Caco-2 (cell line): ENCODE data around the gene UHRF2. TPM values are rescaled to one million over a fixed set of nuclear protein-coding genes. Genes with fewer than 3 reads are reported as not detected.
"Not testable (repeated sequence)": the region's sequence is repeated elsewhere in the genome, so short reads cannot be mapped to it uniquely, and the experiment has no call there.

Experiments
- BruUV-seq: library from RNA; stranded (reverse); fragments of 400-500 nt; replicated peaks from 2 replicates; lab custom pipeline; 2021; lab: Mats Ljungman, UMichigan
- CTCF ChIA-PET: fragments of 300-600 bp; sonication (Branson Sonifier 250); formaldehyde crosslinking; loops from one replicate; lab custom pipeline; 2022; ENCODE audit warnings: antibody characterized with exemption; lab: Charles Lee
- POLR2A ChIA-PET: fragments of 300-600 bp; sonication (Branson Sonifier 250); formaldehyde crosslinking; loops from one replicate; lab custom pipeline; 2022; ENCODE audit warnings: antibody characterized with exemption; lab: Charles Lee
- DNase-seq, 2 experiments: peaks; one replicate each; pipeline versions ENCODE4 v3.0.0 to v3.0.0-alpha.2; 2020 to 2022
- H3K27me3 ChIP-seq: replicated peaks from 2 replicates; pipeline ENCODE4 v1.6.0; 2011; ENCODE audit warnings: low read length; ENCODE audit not compliant: control insufficient read depth, insufficient read depth
- H3K36me3 ChIP-seq: 2 replicates; pipeline ENCODE4 v1.5.1; 2011; ENCODE audit warnings: low read length; ENCODE audit not compliant: control insufficient read depth, insufficient read depth
- H3K4me1 ChIP-seq: fragments of 250-450 bp; sonication (Bioruptor Pico); 2 replicates; pipeline ENCODE4 v1.5.1; 2020; ENCODE audit warnings: mild to moderate bottlenecking
- H3K4me3 ChIP-seq: 2 replicates; pipeline ENCODE4 v1.5.1; 2011; ENCODE audit warnings: low read depth, mild to moderate bottlenecking, control low read depth, low read length
- H3K9me3 ChIP-seq: fragments of 250-450 bp; sonication (Bioruptor Pico); 2 replicates; pipeline ENCODE4 v1.5.1; 2020; ENCODE audit warnings: mild to moderate bottlenecking, moderate library complexity
- H3K27ac Mint-ChIP-seq: one replicate; pipeline ENCODE4 v1.8.0; 2022; ENCODE audit warnings: mixed read lengths; ENCODE audit not compliant: unreplicated experiment
- H3K27me3 Mint-ChIP-seq: one replicate; pipeline ENCODE4 v1.8.0; 2022; ENCODE audit warnings: mixed read lengths; ENCODE audit not compliant: insufficient read depth, unreplicated experiment
- H3K36me3 Mint-ChIP-seq: one replicate; pipeline ENCODE4 v1.8.0; 2022; ENCODE audit warnings: mild to moderate bottlenecking, mixed read lengths; ENCODE audit not compliant: insufficient read depth, unreplicated experiment
- H3K4me1 Mint-ChIP-seq: one replicate; pipeline ENCODE4 v1.8.0; 2022; ENCODE audit warnings: low read depth, mixed read lengths; ENCODE audit not compliant: unreplicated experiment
- H3K4me3 Mint-ChIP-seq: one replicate; pipeline ENCODE4 v1.8.0; 2022; ENCODE audit warnings: mild to moderate bottlenecking, moderate library complexity, mixed read lengths; ENCODE audit not compliant: unreplicated experiment
- H3K9me3 Mint-ChIP-seq: one replicate; pipeline ENCODE4 v1.8.0; 2022; ENCODE audit warnings: mixed read lengths; ENCODE audit not compliant: unreplicated experiment
- intact Hi-C: fragments of 100-400 bp; cut with micrococcal nuclease; formaldehyde crosslinking; loops from one replicate; pipeline ENCODE4 v1.10.0; 2022; ENCODE audit not compliant: unreplicated experiment
- total RNA-seq: library from RNA; stranded (reverse); gene quantifications from 2 replicates; pipeline ENCODE4 v1.2.3, GENCODE V29; 2022
- TF ChIP-seq, protein P1 (sequence below), 2 experiments: fragments of 200-600 bp in 1 of 2; IDR thresholded peaks; 1 replicate in 1 of 2; 2 replicates in 1 of 2; pipeline versions ENCODE4 v1.5.1 to v1.8.0; 2011 to 2022; ENCODE audit warnings: antibody characterized with exemption in 1 of 2, control low read depth in 1 of 2, inconsistent platforms in 1 of 2, low read depth in 1 of 2, low read length in 1 of 2, mild to moderate bottlenecking in 1 of 2, moderate library complexity in 1 of 2; ENCODE audit not compliant: insufficient read depth in 1 of 2, severe bottlenecking in 1 of 2, unreplicated experiment in 1 of 2

Gene UHRF2
- total RNA-seq, 1 experiment from 2014 or later: 38.1 TPM

DNA sequence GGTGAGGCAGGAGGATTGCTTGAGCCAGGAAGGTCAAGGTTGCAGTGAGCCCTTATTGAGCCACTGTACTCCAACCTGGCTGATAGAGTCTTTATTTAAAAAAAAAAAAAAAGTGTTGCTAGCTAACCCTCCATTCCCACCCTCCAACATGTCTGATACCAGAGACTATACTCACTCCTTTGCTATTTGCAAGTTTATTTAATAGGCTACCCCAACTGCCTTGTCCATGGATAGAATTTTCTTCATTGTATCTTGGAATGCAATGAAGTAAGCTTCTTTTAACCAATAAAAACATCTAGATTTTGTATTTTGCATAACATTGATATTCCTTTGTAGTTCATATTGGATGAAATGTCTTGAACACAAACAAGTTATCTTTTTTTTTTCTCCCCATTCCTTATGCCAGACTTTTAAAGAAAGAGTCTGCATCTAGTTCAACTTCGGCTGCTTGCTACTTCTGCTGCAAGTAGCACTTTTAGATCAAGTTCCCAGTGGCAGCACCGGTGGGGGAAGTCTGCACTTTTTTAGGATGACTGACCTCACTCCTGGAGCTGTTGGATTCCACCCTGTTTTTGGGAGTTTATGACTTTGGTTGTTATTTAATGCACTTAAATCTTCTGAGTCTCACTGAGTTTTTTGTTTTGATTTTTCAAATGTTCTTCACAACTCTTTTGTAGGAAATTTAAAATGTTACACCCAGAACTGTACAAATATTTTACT, 112.5 kb downstream of the UHRF2 start:
- H3K27me3 ChIP-seq: no peaks in the 10 kb centered on the region
- no peak overlapping the region for H3K4me3 Mint-ChIP-seq
- no peaks in the 10 kb centered on the region for H3K9me3 Mint-ChIP-seq
- H3K4me1 ChIP-seq: no peaks in the 10 kb centered on the region
- ChIA-PET CTCF (no interaction called here), POLR2A (interaction anchor here (0.5 to 0.6 kb wide), 3 partner anchors 16 to 214 kb away, joined by 4 to 6 read pairs (median 5); no protein-coding TSS in a partner anchor)
- BruUV-seq: no TSS peak
- H3K4me3 ChIP-seq: no peak overlapping the region
- intact Hi-C loops: no loop called here
- DNase-seq: no peak
- TF ChIP-seq, protein P1, sequence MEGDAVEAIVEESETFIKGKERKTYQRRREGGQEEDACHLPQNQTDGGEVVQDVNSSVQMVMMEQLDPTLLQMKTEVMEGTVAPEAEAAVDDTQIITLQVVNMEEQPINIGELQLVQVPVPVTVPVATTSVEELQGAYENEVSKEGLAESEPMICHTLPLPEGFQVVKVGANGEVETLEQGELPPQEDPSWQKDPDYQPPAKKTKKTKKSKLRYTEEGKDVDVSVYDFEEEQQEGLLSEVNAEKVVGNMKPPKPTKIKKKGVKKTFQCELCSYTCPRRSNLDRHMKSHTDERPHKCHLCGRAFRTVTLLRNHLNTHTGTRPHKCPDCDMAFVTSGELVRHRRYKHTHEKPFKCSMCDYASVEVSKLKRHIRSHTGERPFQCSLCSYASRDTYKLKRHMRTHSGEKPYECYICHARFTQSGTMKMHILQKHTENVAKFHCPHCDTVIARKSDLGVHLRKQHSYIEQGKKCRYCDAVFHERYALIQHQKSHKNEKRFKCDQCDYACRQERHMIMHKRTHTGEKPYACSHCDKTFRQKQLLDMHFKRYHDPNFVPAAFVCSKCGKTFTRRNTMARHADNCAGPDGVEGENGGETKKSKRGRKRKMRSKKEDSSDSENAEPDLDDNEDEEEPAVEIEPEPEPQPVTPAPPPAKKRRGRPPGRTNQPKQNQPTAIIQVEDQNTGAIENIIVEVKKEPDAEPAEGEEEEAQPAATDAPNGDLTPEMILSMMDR (IDR thresholded peaks at IDR 0.05; ENCODE audit: insufficient read depth in 1 of 2, low read depth in 1 of 2, low read length in 1 of 2, severe bottlenecking in 1 of 2, unreplicated experiment in 1 of 2): no peak
- H3K9me3 ChIP-seq: no peaks in the 10 kb centered on the region
- H3K36me3 ChIP-seq: no peaks in the 10 kb centered on the region
- peaks cover 43% of the 10 kb centered on the region for H3K36me3 Mint-ChIP-seq
- H3K27me3 Mint-ChIP-seq: no peaks in the 10 kb centered on the region
- no peaks in the 10 kb centered on the region for H3K4me1 Mint-ChIP-seq
- H3K27ac Mint-ChIP-seq: no peak overlapping the region

GRCh38 chr9:6535594-6535993, 122.6 kb downstream of the UHRF2 start:
- Mint-ChIP-seq H3K4me1 (no peaks in the 10 kb centered on the region), H3K36me3 (peaks cover 89% of the 10 kb centered on the region), H3K4me3 (no peak overlapping the region), H3K27ac (no peak overlapping the region), H3K9me3 (no peaks in the 10 kb centered on the region), H3K27me3 (no peaks in the 10 kb centered on the region)
- Histone ChIP-seq H3K9me3 (no peaks in the 10 kb centered on the region), H3K27me3 (no peaks in the 10 kb centered on the region), H3K4me3 (no peak overlapping the region), H3K4me1 (no peaks in the 10 kb centered on the region), H3K36me3 (no peaks in the 10 kb centered on the region)
- POLR2A ChIA-PET: no interaction called here
- TF ChIP-seq, protein P1 (IDR thresholded peaks at IDR 0.05; ENCODE audit: insufficient read depth in 1 of 2, low read depth in 1 of 2, low read length in 1 of 2, severe bottlenecking in 1 of 2, unreplicated experiment in 1 of 2): no peak
- CTCF ChIA-PET: no interaction called here
- BruUV-seq: no TSS peak
- intact Hi-C loops: no loop called here
- DNase-seq: no peak

DNA sequence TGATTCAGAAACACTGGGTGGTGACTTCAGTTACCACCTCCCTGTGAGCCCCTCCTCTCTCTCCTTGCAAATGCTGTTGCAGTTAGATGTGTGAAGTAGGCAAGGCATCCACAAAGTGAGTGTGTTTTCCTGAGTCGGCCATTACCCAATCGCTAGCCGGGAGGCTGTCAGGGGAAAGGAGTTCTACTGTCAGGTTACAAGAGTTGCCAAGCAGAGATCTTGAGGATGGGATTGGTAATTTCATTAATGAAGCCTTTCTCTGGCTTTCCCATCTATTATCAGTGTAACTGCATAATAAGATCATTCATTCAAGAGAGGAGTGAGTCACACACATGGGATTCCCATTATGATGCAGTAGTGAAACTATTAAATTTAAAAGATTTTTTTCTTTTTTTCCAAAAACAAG, 125.7 kb downstream of the UHRF2 start:
- TF ChIP-seq, protein P1 (IDR thresholded peaks at IDR 0.05; ENCODE audit: insufficient read depth in 1 of 2, low read depth in 1 of 2, low read length in 1 of 2, severe bottlenecking in 1 of 2, unreplicated experiment in 1 of 2): no peak
- Mint-ChIP-seq H3K27me3 (no peaks in the 10 kb centered on the region), H3K9me3 (no peaks in the 10 kb centered on the region), H3K4me3 (no peak overlapping the region), H3K4me1 (no peaks in the 10 kb centered on the region), H3K27ac (no peak overlapping the region), H3K36me3 (peaks cover 88% of the 10 kb centered on the region)
- H3K4me1 ChIP-seq: no peaks in the 10 kb centered on the region
- peaks cover 1% of the 10 kb centered on the region for H3K36me3 ChIP-seq
- no peaks in the 10 kb centered on the region for H3K27me3 ChIP-seq
- ChIA-PET POLR2A (no interaction called here), CTCF (no interaction called here)
- no peak overlapping the region for H3K4me3 ChIP-seq
- no TSS peak for BruUV-seq
- intact Hi-C loops: no loop called here
- H3K9me3 ChIP-seq: no peaks in the 10 kb centered on the region
- no peak for DNase-seq

GRCh38 chr9:6542617-6543016, 129.6 kb downstream of the UHRF2 start:
- intact Hi-C loops, H3K4me3 ChIP-seq, H3K9me3 ChIP-seq, CTCF ChIA-PET, H3K27me3 ChIP-seq, H3K4me1 Mint-ChIP-seq, H3K9me3 Mint-ChIP-seq, DNase-seq, H3K4me3 Mint-ChIP-seq, H3K4me1 ChIP-seq, BruUV-seq, H3K36me3 ChIP-seq, H3K27ac Mint-ChIP-seq, H3K27me3 Mint-ChIP-seq: not testable (repeated sequence)
- peaks cover 91% of the 10 kb centered on the region for H3K36me3 Mint-ChIP-seq
- POLR2A ChIA-PET: interaction anchor here (0.6 kb wide), 1 partner anchor 215 kb away, joined by 5 read pairs; the partner anchor contains the start of gene KDM4C
